Stomach (tissue), 9 donors: ENCODE results near the gene C4orf50. TPM values are rescaled to one million over a fixed set of nuclear protein-coding genes. Genes with fewer than 3 reads are reported as not detected.

ENCODE experiments used
- DNase-seq, 2 donors: peaks; one replicate each; pipeline versions ENCODE4 v3.0.0 to v3.0.0-alpha.2; 2013 to 2019
- H3K27ac ChIP-seq, 5 donors: fragments of 200-600 bp in 4 of 5; sonication (generic) in 4 of 5; one replicate each; pipeline ENCODE4 v1.5.1; 2013 to 2019; ENCODE audit warnings: mild to moderate bottlenecking in 1 of 5, moderate library complexity in 1 of 5
- H3K27me3 ChIP-seq, 3 donors: fragments of 200-600 bp; sonication (generic); one replicate each; pipeline ENCODE4 v1.5.1; 2017 to 2019; ENCODE audit warnings: mixed run types in 1 of 3
- H3K36me3 ChIP-seq, 4 donors: fragments of 200-600 bp; sonication (generic); 1 replicate in 3 of 4; 2 replicates in 1 of 4; pipeline ENCODE4 v1.5.1; 2016 to 2019
- H3K4me1 ChIP-seq, 4 donors: fragments of 200-600 bp; sonication (generic); one replicate each; pipeline ENCODE4 v1.5.1; 2016 to 2019
- H3K4me3 ChIP-seq, 4 donors: fragments of 200-600 bp; sonication (generic) in 3 of 4; one replicate each; pipeline ENCODE4 v1.5.1; 2016 to 2019; ENCODE audit warnings: mild to moderate bottlenecking in 1 of 4
- H3K9me3 ChIP-seq, 4 donors: fragments of 200-600 bp; sonication (generic); one replicate each; pipeline ENCODE4 v1.5.1; 2016 to 2019
- CTCF ChIP-seq, 7 experiments: fragments of 450-650 bp in 4 of 7; fragments of 200-600 bp in 3 of 7; sonication (generic) in 3 of 7; IDR thresholded peaks; one replicate each; pipeline ENCODE4 v1.5.1; 2016 to 2019; ENCODE audit warnings: antibody characterized with exemption in 7 of 7, control low read depth in 2 of 7, mild to moderate bottlenecking in 1 of 7
- EP300 ChIP-seq: sonication (generic); formaldehyde crosslinking; IDR thresholded peaks from one replicate; pipeline ENCODE4 v1.6.1; 2017; ENCODE audit warnings: antibody characterized with exemption
- POLR2A ChIP-seq, 4 donors: fragments of 450-650 bp; IDR thresholded peaks; one replicate each; pipeline ENCODE4 v1.6.1; 2016; ENCODE audit warnings: antibody characterized with exemption in 4 of 4, control low read depth in 2 of 4, mild to moderate bottlenecking in 1 of 4, moderate library complexity in 1 of 4
- POLR2AphosphoS5 ChIP-seq, 3 donors: sonication (generic); formaldehyde crosslinking; IDR thresholded peaks; one replicate each; pipeline ENCODE4 v1.6.1; 2016; ENCODE audit warnings: antibody characterized with exemption in 3 of 3
- WGBS, 5 donors: extraction: QIAGEN DNeasy Blood & Tissue Kit in 3 of 5; methylation state at CpG; one replicate each; pipeline versions ENCODE4 v1.1.5 to v1.1.7; 2013 to 2018; 5-methylcytosine and 5-hydroxymethylcytosine counted together
- intact Hi-C: fragments of 100-400 bp; cut with DNase I; formaldehyde crosslinking; loops from one replicate; pipeline ENCODE4 v1.15.1; 2023; ENCODE audit warnings: low total_unique reads
- polyA plus RNA-seq, 3 donors: library from polyadenylated mRNA; stranded (reverse); fragments of 200-250 nt; gene quantifications; one replicate each; pipeline ENCODE4 v1.2.3, GENCODE V29; 2013
- total RNA-seq, 5 donors: library from RNA; depleted of rRNA; stranded (reverse); fragments of >200 nt; gene quantifications; one replicate each; pipeline versions ENCODE4 v1.1.0 to v1.2.3, GENCODE V29; 2014 to 2016
- donor health status: healthy with polysubstance abuse.
- donor health status: Bipolar disorder and iron deficiency.
- donor health status: healthy.

The C4orf50 gene
- total and polyA plus RNA-seq, 8 donors: under 0.01 to 1.8 (median 0.85) TPM; not detected in 4

- Histone ChIP-seq H3K27ac (no peak overlapping the region), H3K9me3 (no peaks in the 10 kb centered on the region), H3K27me3 (peaks cover 0 to 59% (median 3%) of the 10 kb centered on the region in 3 donors), H3K4me3 (no peak overlapping the region), H3K36me3 (no peaks in the 10 kb centered on the region), H3K4me1 (no peaks in the 10 kb centered on the region)
- intact Hi-C loops: no loop called here
- 62 to 75% (median 73%) methylated on average over 16 of the region's 16 CpGs for WGBS, 5 donors
- TF ChIP-seq POLR2A (IDR thresholded peaks at IDR 0.05): no peak
- TF ChIP-seq EP300: no peak
- no peak for TF ChIP-seq CTCF (IDR thresholded peaks at IDR 0.05)
- no peak for TF ChIP-seq POLR2AphosphoS5 (IDR thresholded peaks at IDR 0.05)
- no peak for DNase-seq
These were observed 84.0 kb downstream of the C4orf50 start for GRCh38 chr4:5933996-5934831.

DNA sequence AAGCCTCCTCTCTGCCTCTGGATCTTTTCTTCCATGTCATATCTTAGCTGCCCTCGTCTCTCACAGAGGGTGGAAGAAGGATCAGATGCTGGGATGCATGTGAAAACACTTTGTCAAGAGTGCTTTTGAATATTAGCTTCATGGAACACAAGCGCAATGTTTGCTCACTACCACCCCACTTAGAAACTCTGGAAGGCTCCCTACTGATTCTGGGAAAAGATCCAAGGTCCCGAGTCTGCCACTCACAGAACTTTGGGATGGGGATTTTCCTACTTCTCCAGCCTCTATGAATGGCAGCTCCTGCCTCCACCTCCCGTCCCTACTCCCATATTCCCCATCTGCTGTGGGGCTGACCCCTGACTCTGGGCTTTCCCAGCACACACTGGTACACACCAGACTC is 85.1 kb downstream of the C4orf50 start:
- WGBS, 5 donors: 31 to 50% (median 41%) methylated on average over 4 of the region's 4 CpGs
- intact Hi-C loops: no loop called here
- DNase-seq: no peak

DNA sequence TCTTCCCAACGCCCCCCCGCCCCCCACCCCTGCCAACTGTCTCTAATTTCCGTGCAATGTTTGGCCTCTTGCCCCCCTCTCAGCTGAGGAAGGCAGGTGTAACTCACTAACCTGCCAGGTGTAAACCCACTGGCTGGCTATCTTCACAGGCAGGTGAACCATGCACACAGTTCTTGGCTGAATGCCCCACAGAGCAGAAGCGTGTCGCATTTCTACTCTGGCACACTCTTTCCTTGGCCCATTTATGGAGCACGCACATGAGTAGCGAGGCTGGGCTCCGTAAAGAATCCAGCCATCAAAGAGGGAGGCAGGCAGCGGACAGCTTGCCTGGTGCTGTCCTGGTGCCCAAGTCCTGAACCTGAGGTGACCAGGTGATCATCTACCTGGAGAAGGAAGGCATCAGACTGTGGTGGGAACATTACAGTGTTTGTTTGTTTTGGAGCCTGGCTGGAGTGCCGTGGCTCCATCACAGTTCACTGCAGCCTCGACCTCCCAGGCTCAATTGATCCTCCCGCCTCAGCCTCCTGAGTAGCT is 86.1 kb downstream of the C4orf50 start:
- peaks cover 0 to 66% (median 3%) of the 10 kb centered on the region in 3 donors for H3K27me3 ChIP-seq
- 49 to 68% (median 57%) methylated on average over 12 of the region's 12 CpGs for WGBS, 5 donors

More for the DNA sequence above, 85.1 kb downstream of the C4orf50 start:
- H3K27ac ChIP-seq: no peak overlapping the region
- H3K27me3 ChIP-seq: peaks cover 0 to 59% (median 3%) of the 10 kb centered on the region in 3 donors
- H3K9me3 ChIP-seq: no peaks in the 10 kb centered on the region
- H3K4me3 ChIP-seq: no peak overlapping the region
- H3K36me3 ChIP-seq: no peaks in the 10 kb centered on the region
- no peak for TF ChIP-seq POLR2AphosphoS5 (IDR thresholded peaks at IDR 0.05)
- no peak for TF ChIP-seq CTCF (IDR thresholded peaks at IDR 0.05)
- TF ChIP-seq EP300: no peak
- no peak for TF ChIP-seq POLR2A (IDR thresholded peaks at IDR 0.05)
- no peaks in the 10 kb centered on the region for H3K4me1 ChIP-seq

DNA sequence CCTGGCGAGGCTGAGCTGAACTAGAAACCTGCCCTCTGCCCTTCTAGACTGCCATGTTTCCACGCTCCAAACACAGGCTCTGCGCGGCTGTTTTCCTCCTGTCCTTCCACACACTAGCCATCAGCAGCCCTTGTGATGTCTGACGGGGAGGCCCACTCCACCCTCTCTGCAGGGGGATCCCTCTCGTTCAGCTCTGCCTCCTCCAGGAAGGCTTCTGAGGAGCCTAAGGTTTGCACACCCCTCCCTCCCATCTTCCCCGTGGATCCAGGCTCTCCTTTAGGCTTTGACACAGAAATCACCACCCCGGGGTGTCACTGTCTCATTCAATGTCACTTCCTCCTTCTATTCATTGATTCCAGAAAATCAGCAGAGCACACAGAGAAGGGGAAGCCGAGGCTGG is 86.7 kb downstream of the C4orf50 start:
- TF ChIP-seq EP300 (no peak), POLR2AphosphoS5 (IDR thresholded peaks at IDR 0.05) (no peak), POLR2A (IDR thresholded peaks at IDR 0.05) (no peak), CTCF (IDR thresholded peaks at IDR 0.05) (no peak)
- no peak for DNase-seq
- intact Hi-C loops: no loop called here
- Histone ChIP-seq H3K4me1 (no peaks in the 10 kb centered on the region), H3K4me3 (no peak overlapping the region), H3K36me3 (no peaks in the 10 kb centered on the region), H3K9me3 (no peaks in the 10 kb centered on the region), H3K27me3 (peaks cover 0 to 71% (median 3%) of the 10 kb centered on the region in 3 donors), H3K27ac (no peak overlapping the region)
- WGBS, 5 donors: 41 to 54% (median 48%) methylated on average over 9 of the region's 9 CpGs

More for the DNA sequence above, 86.1 kb downstream of the C4orf50 start:
- H3K27ac ChIP-seq: no peak overlapping the region
- intact Hi-C loops: no loop called here
- H3K9me3 ChIP-seq: no peaks in the 10 kb centered on the region
- no peaks in the 10 kb centered on the region for H3K36me3 ChIP-seq
- no peak overlapping the region for H3K4me3 ChIP-seq
- TF ChIP-seq EP300 (no peak), POLR2AphosphoS5 (IDR thresholded peaks at IDR 0.05) (no peak)
- no peaks in the 10 kb centered on the region for H3K4me1 ChIP-seq
- no peak for DNase-seq

DNA sequence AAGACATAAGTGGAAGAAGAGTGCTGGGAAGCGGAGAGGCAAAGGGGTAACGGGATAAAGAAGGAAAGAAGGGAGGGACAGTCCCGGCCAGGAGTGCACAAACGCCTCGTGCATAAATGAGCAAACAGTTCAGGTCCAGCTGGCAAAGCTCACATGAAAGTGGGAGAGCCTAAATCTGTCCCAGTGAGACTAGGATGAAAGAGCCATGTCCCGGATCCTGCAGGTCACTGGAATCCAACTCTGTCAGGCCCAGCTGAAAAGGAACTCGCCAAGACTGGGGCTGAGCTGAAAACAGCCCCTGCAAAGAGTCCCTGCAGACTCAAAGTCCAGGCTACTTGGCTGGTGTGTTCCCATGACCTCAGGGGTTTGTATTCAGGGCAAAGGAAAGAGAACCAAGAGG is 87.4 kb downstream of the C4orf50 start:
- Histone ChIP-seq H3K36me3 (no peaks in the 10 kb centered on the region), H3K9me3 (no peaks in the 10 kb centered on the region), H3K27me3 (peaks cover 0 to 75% (median 3%) of the 10 kb centered on the region in 3 donors), H3K4me3 (no peak overlapping the region), H3K4me1 (no peaks in the 10 kb centered on the region), H3K27ac (no peak overlapping the region)
- WGBS, 5 donors: 58 to 71% (median 67%) methylated on average over 7 of the region's 7 CpGs
- no peak for DNase-seq
- intact Hi-C loops: no loop called here
- TF ChIP-seq EP300: no peak
- TF ChIP-seq CTCF (IDR thresholded peaks at IDR 0.05): no peak
- TF ChIP-seq POLR2A (IDR thresholded peaks at IDR 0.05): no peak
- TF ChIP-seq POLR2AphosphoS5 (IDR thresholded peaks at IDR 0.05): no peak
